Tibial nerve (tissue), 4 donors: ENCODE results near the gene CTNNA2.

Experiments
- CTCF ChIP-seq, 5 experiments: fragments of 200-600 bp in 3 of 5; fragments of 450-650 bp in 2 of 5; sonication (generic) in 3 of 5; IDR thresholded peaks; one replicate each; pipeline ENCODE4 v1.5.1; 2016 to 2019; ENCODE audit warnings: antibody characterized with exemption in 5 of 5, mild to moderate bottlenecking in 3 of 5, moderate library complexity in 2 of 5
- EP300 ChIP-seq, 2 donors: sonication (generic); formaldehyde crosslinking; IDR thresholded peaks; one replicate each; pipeline ENCODE4 v1.6.1; 2017; ENCODE audit warnings: antibody characterized with exemption in 2 of 2, mild to moderate bottlenecking in 1 of 2
- POLR2A ChIP-seq, 2 donors: fragments of 450-650 bp; IDR thresholded peaks; one replicate each; pipeline ENCODE4 v1.6.1; 2017; ENCODE audit warnings: antibody characterized with exemption in 2 of 2, mild to moderate bottlenecking in 2 of 2, moderate library complexity in 2 of 2

GRCh38 chr2:80259292-80259691 lies 746.4 kb downstream of the CTNNA2 start:
- TF ChIP-seq CTCF (IDR thresholded peaks at IDR 0.05) (no peak), POLR2A (IDR thresholded peaks at IDR 0.05) (no peak), EP300 (IDR thresholded peaks at IDR 0.05) (no peak)
